KOPT-K1 (cell line): ENCODE data around the gene BTBD3.

ENCODE experiments used
- H3K27ac ChIP-seq: fragments of 200-600 bp; sonication (generic); 2 replicates; pipeline ENCODE4 v1.5.1; 2016; ENCODE audit warnings: antibody characterized with exemption, mild to moderate bottlenecking, low read depth, low read length; ENCODE audit not compliant: poor library complexity, severe bottlenecking
- H3K36me3 ChIP-seq: fragments of 200-600 bp; sonication (generic); 2 replicates; pipeline ENCODE4 v1.5.1; 2017; ENCODE audit warnings: antibody characterized with exemption, mild to moderate bottlenecking, low read length, moderate library complexity; ENCODE audit not compliant: insufficient read depth
- H3K9me3 ChIP-seq: fragments of 200-600 bp; sonication (generic); 2 replicates; pipeline ENCODE4 v1.5.1; 2017; ENCODE audit warnings: antibody characterized with exemption, low read length, mild to moderate bottlenecking; ENCODE audit not compliant: insufficient read depth, poor library complexity, severe bottlenecking

Gene BTBD3

GRCh38 chr20:11917663-11918062, at the start of gene BTBD3:
TSS of gene BTBD3 (plus strand) at chr20:11917893. CDS start at chr20:11918276, 383 bp downstream.
- H3K27ac ChIP-seq: no peak within 1 kb of the TSS
- H3K9me3 ChIP-seq: no peaks in the 10 kb centered on the region
- H3K36me3 ChIP-seq: peaks cover 2% of the 10 kb centered on the region; the same call in 1 of the 2 replicates

DNA sequence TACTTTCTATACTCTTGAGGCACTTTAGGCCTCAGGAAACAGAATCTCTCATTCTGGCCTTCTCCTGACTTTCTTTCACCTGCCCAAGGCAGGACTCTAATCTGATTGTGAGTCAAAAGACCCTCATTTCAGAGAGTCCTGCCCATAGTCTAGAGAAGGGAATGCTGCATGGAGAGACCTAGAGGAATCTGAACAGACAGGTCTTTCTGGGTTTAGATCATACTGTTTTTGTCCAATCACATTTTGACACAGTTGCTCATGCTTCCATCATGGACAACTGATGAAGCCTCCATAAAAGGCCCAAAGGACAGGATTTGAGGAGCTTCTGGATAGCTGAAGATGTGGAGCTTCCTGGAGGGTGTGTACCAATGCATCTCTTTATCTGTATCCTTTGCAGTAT, 48.1 kb upstream of the BTBD3 start:
- H3K36me3 ChIP-seq: no peaks in the 10 kb centered on the region
- no peak overlapping the region for H3K27ac ChIP-seq
- H3K9me3 ChIP-seq: no peaks in the 10 kb centered on the region

- Histone ChIP-seq H3K9me3 (no peaks in the 10 kb centered on the region), H3K36me3 (no peaks in the 10 kb centered on the region), H3K27ac (no peak overlapping the region)
Observed at GRCh38 chr20:11870411-11870810, 47.3 kb upstream of the BTBD3 start.

DNA sequence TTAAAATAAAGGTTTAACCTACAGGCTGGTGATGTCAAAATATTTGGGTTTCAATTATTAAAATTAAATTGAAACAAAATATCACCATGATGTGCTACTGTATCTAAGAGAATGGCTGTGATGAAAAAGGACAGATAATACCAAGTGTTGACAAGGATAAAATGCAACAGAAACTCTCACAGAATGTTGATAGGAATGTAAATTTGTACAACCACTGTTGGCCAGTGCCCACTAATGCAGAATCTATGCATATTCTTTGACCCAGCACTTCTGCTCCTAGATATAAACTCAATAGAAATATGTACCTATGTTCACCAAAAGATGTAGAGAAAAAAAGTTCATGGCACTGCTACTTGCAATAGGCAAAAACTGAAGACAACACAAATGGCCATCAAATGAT, 41.1 kb upstream of the BTBD3 start:
- Histone ChIP-seq H3K36me3 (no peaks in the 10 kb centered on the region), H3K9me3 (no peaks in the 10 kb centered on the region), H3K27ac (no peak overlapping the region)

- no peaks in the 10 kb centered on the region for H3K36me3 ChIP-seq
- H3K27ac ChIP-seq: no peak overlapping the region
- no peaks in the 10 kb centered on the region for H3K9me3 ChIP-seq
Observed at GRCh38 chr20:11880680-11881079, 37.0 kb upstream of the BTBD3 start.

GRCh38 chr20:11881449-11881848, 36.2 kb upstream of the BTBD3 start:
- Histone ChIP-seq H3K27ac (no peak overlapping the region), H3K9me3 (no peaks in the 10 kb centered on the region), H3K36me3 (no peaks in the 10 kb centered on the region)

DNA sequence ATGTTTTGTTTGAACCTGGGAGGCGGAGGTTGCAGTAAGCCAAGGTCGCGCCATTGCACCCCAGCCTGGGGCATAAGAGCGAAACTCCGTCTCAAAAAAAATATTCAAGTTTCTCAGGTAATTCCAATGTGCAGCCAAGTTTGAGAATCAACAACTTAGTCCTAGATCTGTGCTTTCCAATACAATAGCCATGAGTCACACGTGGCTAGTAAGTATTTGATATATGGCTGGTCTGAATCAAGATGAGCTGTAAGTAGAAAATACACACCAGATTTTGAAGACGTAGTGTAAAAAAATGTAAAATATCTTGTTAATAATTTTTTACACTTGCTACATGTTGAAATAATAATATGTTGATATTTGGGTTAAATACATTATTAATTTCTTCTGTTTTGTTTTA, 35.0 kb upstream of the BTBD3 start:
- Histone ChIP-seq H3K36me3 (no peaks in the 10 kb centered on the region), H3K9me3 (no peaks in the 10 kb centered on the region), H3K27ac (no peak overlapping the region)

DNA sequence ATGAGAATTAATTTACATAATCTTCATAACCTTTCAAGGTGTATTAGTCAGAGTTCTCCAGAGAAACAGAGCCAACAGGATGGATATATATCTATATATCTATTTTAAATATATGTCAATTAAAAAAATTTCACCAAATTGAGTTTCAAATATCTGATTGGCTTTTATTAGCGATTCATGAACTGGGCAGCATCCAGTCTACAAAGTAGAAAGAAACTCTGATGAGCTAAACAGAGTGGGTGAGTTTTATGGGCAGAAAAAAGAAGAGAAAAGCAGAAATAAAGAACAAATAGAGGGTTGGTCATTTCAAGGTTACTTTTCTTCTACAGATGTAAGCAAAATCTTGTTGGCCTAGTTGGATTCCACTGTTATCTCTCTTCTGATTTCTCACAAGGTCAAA, 29.0 kb upstream of the BTBD3 start:
- no peak overlapping the region for H3K27ac ChIP-seq
- H3K9me3 ChIP-seq: no peaks in the 10 kb centered on the region
- no peaks in the 10 kb centered on the region for H3K36me3 ChIP-seq

DNA sequence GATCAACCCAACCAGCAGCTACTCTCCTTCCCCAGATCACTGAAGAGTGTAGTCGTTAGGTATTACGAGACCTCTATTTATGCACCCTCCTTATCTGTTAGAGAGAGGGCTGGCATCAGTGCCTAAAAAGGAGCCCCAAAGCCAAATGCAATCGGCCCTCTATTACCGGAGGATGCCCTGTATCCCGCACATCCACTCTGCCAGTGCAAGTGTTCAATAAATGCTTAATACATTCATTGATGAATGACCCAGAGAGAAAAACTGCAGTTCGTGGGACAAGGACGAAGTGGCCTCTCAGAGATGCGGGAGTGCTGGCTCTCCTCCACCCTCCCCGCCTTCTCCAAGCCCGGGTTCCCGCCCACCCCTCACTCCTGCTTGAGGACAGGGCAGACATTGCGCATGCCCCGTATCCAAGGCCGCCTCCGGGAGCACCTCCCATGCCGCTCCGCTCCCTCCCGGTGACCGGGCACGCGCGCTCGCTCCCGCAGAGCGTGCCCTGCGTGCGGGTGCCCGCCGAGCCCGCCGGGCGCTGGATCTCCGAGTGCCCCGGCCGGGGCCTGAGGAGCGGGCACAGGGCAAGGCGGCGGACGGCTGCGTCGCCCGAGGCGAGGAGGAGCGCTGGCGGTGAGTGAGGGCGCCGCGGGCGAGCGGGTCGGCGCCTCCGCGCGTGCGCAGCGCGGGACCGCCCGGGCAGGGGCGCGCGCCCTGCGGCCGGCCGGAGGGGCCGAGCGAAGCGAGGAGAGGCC, 27.2 kb upstream of the BTBD3 start:
- no peaks in the 10 kb centered on the region for H3K36me3 ChIP-seq
- peak overlapping the region; percentile 50 for H3K27ac ChIP-seq
- H3K9me3 ChIP-seq: no peaks in the 10 kb centered on the region

DNA sequence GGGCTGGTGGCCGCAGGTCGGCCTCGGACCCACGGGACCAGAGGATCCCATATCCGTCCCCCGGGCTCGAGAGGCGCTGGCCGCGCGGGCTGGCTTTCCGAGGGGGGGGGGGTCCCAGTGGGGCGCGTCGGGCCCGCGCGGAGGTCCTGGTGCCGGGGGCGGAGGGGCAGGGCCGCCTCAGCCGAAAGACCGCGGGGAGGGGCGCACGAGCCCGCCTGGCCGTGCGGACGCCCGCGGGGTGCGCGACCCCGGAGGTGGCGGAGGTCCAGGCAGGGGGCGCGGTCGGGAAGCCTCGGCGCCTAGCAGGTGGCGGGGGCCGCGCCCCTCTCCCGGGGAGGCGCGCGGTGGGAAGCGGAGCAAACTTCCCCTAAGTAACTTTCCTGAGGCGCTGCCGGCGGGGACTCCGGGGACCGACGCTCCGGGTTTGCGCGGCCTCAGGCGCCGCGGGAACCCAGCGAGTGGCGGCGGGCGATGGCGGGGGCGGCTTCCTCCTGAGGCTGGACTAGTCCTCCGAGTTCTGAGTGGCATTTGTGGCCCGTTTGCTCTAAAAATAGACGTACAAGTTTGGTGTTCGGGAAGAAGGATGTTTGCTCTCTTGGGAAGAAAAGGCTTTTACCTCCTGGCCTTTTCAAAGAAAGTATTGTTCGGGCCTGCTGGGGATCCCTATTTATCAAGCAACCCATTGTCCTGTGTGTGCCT, 26.5 kb upstream of the BTBD3 start:
- peak overlapping the region; percentile 50 for H3K27ac ChIP-seq
- no peaks in the 10 kb centered on the region for H3K36me3 ChIP-seq
- H3K9me3 ChIP-seq: no peaks in the 10 kb centered on the region

GRCh38 chr20:11891776-11892545, 25.7 kb upstream of the BTBD3 start:
- H3K27ac ChIP-seq: peak overlapping the region; percentile 50
- H3K36me3 ChIP-seq: no peaks in the 10 kb centered on the region
- no peaks in the 10 kb centered on the region for H3K9me3 ChIP-seq

- no peak overlapping the region for H3K27ac ChIP-seq
- H3K36me3 ChIP-seq: no peaks in the 10 kb centered on the region
- H3K9me3 ChIP-seq: no peaks in the 10 kb centered on the region
Observed at GRCh38 chr20:11894062-11894461, 23.6 kb upstream of the BTBD3 start.

- H3K27ac ChIP-seq: no peak overlapping the region
- no peaks in the 10 kb centered on the region for H3K36me3 ChIP-seq
Observed at GRCh38 chr20:11895861-11896387, 21.8 kb upstream of the BTBD3 start.

DNA sequence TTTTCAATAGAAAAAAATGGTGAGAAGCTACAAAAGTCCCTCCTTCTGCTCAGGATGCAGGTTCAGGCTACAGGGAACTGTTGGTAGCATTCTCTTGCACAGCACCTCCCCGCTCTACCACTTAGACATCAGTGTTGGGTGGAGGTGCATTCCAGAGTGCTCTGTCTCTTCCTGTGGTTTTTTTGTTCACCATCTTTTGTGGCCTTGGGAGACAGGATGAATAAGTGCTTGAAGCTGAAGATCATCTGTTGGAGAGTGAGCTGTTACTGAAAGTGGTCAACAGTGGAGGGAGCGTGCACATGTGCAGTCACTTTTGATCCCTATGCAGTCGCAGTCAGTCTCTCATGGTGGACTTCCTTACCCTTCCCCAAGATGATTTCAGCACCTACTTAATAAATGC, 16.6 kb upstream of the BTBD3 start:
- Histone ChIP-seq H3K9me3 (no peaks in the 10 kb centered on the region), H3K27ac (no peak overlapping the region), H3K36me3 (no peaks in the 10 kb centered on the region)

More at GRCh38 chr20:11895861-11896387, 21.8 kb upstream of the BTBD3 start:
- no peaks in the 10 kb centered on the region for H3K9me3 ChIP-seq

DNA sequence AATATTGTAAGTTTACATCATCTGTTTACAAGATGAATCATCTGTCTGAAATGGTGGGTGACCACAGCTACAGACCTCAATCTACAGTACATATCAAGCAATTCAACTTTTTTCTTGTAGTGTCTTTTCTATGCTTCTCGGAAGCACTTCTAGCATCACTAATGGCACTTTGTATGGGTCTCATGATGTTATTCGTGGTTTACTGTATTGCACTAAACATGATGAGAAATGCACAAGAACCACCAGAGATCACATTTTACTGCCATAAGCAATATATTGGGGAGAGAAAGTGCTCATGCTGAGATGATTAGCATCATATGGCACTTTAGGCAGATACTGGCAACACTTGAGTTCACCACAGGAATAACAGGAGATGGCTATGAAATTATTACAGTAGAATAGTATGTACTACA, 15.4 kb upstream of the BTBD3 start:
- H3K9me3 ChIP-seq: no peaks in the 10 kb centered on the region
- H3K27ac ChIP-seq: no peak overlapping the region

More for the DNA sequence above, 15.4 kb upstream of the BTBD3 start:
- H3K36me3 ChIP-seq: no peaks in the 10 kb centered on the region
